HCT116 (cell line): Measurements from ENCODE around the gene UPP2.

Experiments
- CBX3 ChIP-seq: IDR thresholded peaks from 2 replicates; pipeline ENCODE4 v1.6.1; 2012; ENCODE audit warnings: low read depth
- EZH2 ChIP-seq: fragments of 200-600 bp; sonication (generic); IDR thresholded peaks from 2 replicates; pipeline ENCODE4 v1.6.1; 2017; ENCODE audit warnings: antibody characterized with exemption, mixed run types
- MAX ChIP-seq: IDR thresholded peaks from 2 replicates; pipeline ENCODE4 v1.6.1; 2012
- POLR2A ChIP-seq: IDR thresholded peaks from 2 replicates; pipeline ENCODE4 v1.7.0; 2011; ENCODE audit warnings: borderline replicate concordance; ENCODE audit not compliant: insufficient read depth, insufficient read length; ENCODE audit errors: extremely low read depth
- POLR2AphosphoS5 ChIP-seq: IDR thresholded peaks from 2 replicates; pipeline ENCODE4 v1.6.1; 2011; ENCODE audit warnings: mild to moderate bottlenecking, low read depth, low read length, moderate library complexity
- RAD21 ChIP-seq: IDR thresholded peaks from 2 replicates; pipeline ENCODE4 v1.6.1; 2012; ENCODE audit warnings: low read depth, mild to moderate bottlenecking
- REST ChIP-seq: IDR thresholded peaks from 2 replicates; pipeline ENCODE4 v1.6.1; 2012; ENCODE audit warnings: low read depth
- SP1 ChIP-seq: IDR thresholded peaks from 2 replicates; pipeline ENCODE4 v1.6.1; 2012; ENCODE audit warnings: low read depth
- YY1 ChIP-seq: IDR thresholded peaks from 2 replicates; pipeline ENCODE4 v1.6.1; 2011; ENCODE audit warnings: low read length, low read depth, moderate library complexity, mild to moderate bottlenecking; ENCODE audit not compliant: insufficient replicate concordance; ENCODE audit errors: extremely low read depth
- ZFX ChIP-seq: fragments of 450-650 bp; IDR thresholded peaks from 2 replicates; pipeline ENCODE4 v1.6.1; 2017
- TF ChIP-seq, protein P1 (sequence below), 3 experiments: fragments of 200-600 bp in 1 of 3; sonication (generic) in 1 of 3; IDR thresholded peaks in 2 of 3; conservative IDR thresholded peaks in 1 of 3; 2 replicates each; pipeline ENCODE4 v1.5.1; 2012 to 2017; ENCODE audit warnings: low read depth in 2 of 3, low read length in 2 of 3, antibody characterized with exemption in 1 of 3, borderline replicate concordance in 1 of 3, control low read depth in 1 of 3, mild to moderate bottlenecking in 1 of 3, mixed read lengths in 1 of 3, mixed run types in 1 of 3, moderate library complexity in 1 of 3; ENCODE audit not compliant: insufficient read depth in 1 of 3

DNA sequence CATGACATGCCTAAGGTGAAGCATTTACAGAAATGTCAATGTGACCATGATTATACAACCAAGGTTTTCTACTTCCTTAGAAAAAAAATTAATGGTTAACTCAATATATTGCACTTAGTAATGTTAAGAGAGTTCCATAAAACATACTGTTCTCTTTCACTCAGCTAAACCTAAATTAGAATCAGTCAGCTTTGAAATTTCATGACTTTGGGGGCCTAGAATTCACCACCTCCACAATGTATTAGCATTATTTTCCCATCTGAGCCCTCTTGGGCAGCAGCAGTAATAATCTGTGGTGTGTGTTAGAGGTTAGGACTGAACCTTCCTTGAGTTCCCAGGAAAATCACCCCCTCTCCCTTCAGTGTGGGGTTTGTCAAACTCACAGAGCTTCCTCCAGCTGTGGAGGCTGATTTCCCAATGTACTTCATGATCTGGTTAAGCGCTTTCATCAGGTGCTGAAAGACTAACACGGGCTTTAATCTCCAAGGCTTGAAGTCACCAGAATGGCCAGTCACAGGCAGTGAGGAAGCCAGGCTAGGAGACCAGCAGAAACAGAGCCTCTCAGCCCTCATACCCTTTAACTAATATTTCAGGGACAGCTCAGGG lies 7.1 kb upstream of the UPP2 start:
- TF ChIP-seq REST (no peak), POLR2AphosphoS5 (no peak), POLR2A (no peak), YY1 (no peak), EZH2 (no peak), MAX (no peak), CBX3 (no peak), ZFX (no peak), RAD21 (no peak), SP1 (no peak)
- TF ChIP-seq, protein P1, sequence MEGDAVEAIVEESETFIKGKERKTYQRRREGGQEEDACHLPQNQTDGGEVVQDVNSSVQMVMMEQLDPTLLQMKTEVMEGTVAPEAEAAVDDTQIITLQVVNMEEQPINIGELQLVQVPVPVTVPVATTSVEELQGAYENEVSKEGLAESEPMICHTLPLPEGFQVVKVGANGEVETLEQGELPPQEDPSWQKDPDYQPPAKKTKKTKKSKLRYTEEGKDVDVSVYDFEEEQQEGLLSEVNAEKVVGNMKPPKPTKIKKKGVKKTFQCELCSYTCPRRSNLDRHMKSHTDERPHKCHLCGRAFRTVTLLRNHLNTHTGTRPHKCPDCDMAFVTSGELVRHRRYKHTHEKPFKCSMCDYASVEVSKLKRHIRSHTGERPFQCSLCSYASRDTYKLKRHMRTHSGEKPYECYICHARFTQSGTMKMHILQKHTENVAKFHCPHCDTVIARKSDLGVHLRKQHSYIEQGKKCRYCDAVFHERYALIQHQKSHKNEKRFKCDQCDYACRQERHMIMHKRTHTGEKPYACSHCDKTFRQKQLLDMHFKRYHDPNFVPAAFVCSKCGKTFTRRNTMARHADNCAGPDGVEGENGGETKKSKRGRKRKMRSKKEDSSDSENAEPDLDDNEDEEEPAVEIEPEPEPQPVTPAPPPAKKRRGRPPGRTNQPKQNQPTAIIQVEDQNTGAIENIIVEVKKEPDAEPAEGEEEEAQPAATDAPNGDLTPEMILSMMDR (IDR thresholded peaks at IDR 0.05 in 2 of 3, conservative IDR thresholded peaks at IDR 0.05 in 1 of 3; ENCODE audit: borderline replicate concordance in 1 of 3, insufficient read depth in 1 of 3, low read depth in 2 of 3, low read length in 2 of 3): no peak
